GM19238 (cell line): ENCODE data around the gene ART1.
"Not testable (repeated sequence)": the region's sequence is repeated elsewhere in the genome, so short reads cannot be mapped to it uniquely, and the experiment has no call there.

Experiments used
- DNase-seq: peaks from one replicate; pipeline ENCODE4 v3.0.0; 2011; ENCODE audit warnings: low spot score; ENCODE audit not compliant: insufficient read length

The ART1 gene

GRCh38 chr11:3631331-3631730 lies 13.6 kb upstream of the ART1 start:
- DNase-seq = no peak

GRCh38 chr11:3632070-3632660 lies 12.8 kb upstream of the ART1 start:
- no peak for DNase-seq

- DNase-seq = no peak
Measured at GRCh38 chr11:3635641-3636375, 9.1 kb upstream of the ART1 start.

DNA sequence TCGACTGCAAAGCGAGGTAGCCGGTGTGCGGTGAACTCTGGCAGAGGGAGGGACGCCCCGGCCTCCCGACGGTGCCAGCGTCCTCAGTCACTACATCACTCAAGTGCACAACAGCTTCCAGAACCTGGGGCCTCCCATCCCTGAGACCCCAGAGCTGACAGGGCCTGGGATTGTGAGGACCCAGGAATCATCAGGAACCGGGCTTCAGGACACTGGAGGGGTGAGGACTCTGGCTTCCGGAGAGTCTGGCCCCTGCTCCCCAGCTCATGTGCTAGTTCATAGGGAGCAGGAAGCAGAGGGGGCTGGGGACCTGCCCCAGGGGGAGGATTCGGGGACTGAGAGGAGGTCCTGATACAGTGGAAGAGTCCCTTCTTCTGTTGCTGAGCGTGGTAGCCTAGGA lies 7.7 kb upstream of the ART1 start:
- DNase-seq = no peak

DNA sequence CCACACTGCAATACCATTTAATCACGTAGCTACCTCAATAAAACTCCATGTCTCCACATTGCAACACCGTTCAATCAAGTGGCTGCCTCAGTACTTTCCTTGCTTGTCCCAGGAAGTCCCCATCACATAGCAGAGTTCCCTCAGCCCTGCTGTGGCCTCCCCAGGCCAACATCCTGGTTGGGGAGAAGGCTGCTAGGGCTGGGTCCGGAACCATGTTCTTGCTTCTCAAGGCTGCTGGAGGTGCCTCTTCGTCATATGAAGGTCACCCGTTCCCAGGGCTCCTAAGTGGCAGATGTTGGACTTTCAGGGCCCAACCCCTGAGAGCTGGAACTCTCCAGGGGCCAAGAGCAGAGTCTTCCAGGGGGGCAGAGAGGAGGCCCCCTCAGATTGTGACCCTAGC lies 6.4 kb upstream of the ART1 start:
- DNase-seq = no peak

DNA sequence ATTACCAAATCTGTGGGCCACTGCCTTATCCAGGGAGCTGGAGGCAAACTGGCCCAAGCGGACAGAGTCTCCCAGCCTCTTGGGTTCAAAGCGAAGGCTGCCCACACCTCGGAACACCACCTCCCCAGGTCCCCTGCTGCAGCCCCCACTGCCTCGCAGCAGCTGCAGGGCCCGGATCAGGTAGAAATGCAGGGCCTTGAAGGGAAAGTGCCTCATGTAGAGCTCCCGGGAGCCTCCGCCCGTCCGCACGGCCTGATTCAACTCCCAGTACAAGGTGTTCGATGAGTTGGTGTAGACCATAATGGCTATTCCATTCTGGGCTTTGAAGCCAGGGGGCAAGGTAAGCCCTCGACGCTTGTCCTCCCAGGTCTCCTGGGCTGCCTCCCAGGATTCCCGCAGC lies 5.1 kb upstream of the ART1 start:
- DNase-seq = no peak

DNA sequence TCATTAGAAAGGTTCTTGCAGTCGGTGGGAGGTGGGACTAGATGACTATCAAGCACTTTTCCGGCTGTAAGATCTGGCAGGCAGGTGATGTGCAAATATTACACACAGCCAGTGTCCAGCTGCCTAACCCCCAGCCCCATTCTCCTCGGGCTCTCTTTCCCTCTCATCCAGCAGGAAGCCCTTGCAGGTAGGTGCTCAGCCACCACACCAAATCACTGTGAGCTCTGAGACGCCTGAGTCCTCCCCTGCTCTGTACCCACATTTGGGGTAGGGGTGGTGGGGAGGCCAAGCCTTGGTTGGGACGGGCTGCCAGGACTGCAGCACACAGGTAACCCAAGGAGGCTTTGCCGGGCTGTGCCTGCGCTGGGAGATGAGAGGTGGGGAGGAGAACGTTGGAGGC lies 3.7 kb upstream of the ART1 start:
- DNase-seq = no peak

DNA sequence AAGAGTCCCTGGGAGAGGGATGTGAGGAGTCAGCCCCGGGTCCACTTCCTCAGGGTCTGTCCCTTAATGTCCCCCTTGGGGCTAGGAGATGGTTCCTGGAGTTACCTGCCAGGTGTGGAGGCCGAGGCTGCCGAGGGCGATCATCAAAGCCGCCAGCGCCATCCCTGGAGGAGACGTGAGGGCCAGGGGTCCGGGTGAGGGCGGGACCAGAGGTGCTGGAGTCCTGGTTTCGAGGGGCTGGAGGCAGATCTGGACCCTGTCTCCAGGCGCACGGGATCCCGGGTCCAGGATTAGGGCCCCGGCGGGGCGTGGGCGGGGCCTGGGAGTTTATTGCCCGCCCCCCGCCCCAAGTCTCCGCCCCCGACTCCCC lies 3.2 kb upstream of the ART1 start, which contains the start of gene ART5:
ART5 (minus strand) TSS at position 292 of the 370 bp plus-strand sequence; CDS start at position 162, 130 bp downstream.
- DNase-seq = no peak

GRCh38 chr11:3642071-3642951 lies 2.6 kb upstream of the ART1 start:
- DNase-seq = peak; percentile 40

DNA sequence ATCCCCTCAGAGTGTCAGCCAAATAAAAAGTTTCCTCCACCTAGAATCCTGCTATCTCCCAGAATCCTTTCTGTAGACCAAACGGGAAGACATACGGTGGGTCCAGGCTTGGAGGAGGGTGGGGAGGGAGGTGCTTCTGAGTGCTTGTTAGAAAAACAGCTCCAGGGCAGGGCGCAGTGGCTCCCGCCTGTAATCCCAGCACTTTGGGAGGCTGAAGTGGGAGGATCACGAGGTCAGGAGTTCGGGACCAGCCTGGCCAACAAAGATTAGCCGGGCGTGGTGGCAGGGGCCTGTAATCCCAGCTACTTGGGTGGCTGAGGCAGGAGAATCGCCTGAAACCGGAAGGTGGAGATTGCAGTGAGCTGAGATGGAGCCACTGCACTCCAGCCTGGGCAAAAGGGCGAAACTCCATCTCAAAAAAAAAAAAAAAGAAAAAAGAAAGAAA lies 1.8 kb upstream of the ART1 start:
- DNase-seq = not testable (repeated sequence)

- DNase-seq = no peak
Measured at GRCh38 chr11:3645552-3645951, 624 bp downstream of the ART1 start.

DNA sequence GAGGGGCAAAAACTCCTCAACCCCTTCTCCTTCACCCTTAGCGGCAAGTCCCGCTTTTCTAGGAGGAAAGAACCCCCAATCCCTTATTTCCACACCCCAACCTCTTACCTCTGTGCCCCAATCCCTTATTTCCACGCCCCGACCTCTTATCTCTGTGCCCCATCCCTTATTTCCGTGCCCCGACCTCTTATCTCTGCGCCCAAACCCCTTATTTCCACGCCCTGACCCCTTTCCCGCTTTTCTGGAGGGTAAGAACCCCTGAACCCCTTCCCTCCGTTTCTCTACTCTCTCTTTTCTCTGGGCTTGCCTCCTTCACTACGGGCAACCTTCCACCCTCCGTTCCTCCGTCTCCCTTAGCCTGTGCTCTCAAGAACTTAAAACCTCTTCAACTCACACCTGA lies 3.9 kb downstream of the ART1 start:
- DNase-seq = not testable (repeated sequence)

GRCh38 chr11:3649374-3649773 lies 4.4 kb downstream of the ART1 start:
- DNase-seq = not testable (repeated sequence)

GRCh38 chr11:3652514-3652913 lies 7.6 kb downstream of the ART1 start:
- DNase-seq = not testable (repeated sequence)

DNA sequence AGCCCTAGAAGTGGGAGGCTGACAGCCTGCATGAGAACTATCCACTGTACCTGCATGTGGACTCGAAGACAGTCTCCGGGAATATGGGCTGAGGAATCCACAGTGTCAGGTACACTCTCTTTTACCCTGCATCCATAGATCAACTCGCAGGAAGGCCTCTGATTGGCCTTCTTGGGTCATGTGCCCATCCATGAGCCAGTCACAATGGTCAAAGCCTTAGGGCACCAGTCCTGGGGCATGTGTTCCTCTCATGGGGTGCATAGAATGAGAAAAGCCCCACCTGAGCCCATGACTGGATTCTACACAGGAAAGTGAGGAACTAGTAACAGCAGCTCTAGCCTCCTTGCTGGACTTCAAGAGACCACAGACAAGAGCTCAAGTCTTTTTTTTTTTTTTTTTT lies 10.6 kb downstream of the ART1 start:
- no peak for DNase-seq

- DNase-seq = not testable (repeated sequence)
Measured at GRCh38 chr11:3657331-3657730, 12.4 kb downstream of the ART1 start.

DNA sequence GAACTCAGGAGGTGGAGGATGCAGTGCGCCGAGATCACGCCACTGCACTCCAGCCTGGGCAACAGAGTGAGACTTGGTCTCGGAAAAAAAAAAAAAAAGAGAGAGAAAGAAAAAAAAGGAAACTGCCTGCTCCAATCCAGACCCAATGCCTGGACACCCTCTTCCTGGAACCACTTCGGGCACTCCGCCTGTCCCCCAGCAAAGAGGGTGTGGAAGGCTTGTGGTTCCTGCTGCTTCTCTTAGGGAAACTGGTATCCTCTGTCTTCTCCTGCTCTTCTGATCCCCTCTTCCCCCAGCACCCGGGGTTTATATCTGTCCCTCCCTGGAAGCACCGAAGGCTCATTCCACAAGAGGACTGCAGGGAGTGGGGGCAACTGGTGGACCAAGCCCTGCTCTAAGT lies 13.3 kb downstream of the ART1 start:
- no peak for DNase-seq

DNA sequence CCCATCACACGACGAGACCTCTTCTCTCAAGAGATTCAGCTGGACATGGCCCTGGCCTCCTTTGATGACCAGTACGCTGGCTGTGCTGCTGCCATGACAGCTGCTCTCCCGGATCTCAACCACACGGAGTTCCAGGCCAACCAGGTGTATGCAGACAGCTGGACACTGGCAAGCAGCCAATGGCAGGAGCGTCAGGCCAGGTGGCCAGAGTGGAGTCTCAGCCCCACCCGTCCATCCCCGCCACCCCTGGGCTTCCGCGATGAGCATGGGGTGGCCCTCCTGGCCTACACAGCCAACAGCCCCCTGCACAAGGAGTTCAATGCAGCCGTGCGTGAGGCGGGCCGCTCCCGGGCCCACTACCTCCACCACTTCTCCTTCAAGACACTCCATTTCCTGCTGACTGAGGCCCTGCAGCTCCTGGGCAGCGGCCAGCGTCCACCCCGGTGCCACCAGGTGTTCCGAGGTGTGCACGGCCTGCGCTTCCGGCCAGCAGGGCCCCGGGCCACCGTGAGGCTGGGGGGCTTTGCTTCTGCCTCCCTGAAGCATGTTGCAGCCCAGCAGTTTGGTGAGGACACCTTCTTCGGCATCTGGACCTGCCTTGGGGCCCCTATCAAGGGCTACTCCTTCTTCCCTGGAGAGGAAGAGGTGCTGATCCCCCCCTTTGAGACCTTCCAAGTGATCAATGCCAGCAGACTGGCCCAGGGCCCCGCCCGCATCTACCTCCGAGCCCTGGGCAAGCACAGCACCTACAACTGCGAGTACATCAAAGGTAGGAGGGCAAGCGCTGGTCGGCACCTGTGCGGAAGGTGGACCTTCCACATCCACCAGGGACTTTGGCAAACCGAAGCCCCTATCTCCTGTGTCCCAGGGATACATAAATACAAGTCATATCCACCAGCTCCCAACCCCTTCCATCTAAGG lies 14.9 kb downstream of the ART1 start:
- no peak for DNase-seq

- no peak for DNase-seq
Measured at GRCh38 chr11:3660960-3661359, 16.0 kb downstream of the ART1 start.

DNA sequence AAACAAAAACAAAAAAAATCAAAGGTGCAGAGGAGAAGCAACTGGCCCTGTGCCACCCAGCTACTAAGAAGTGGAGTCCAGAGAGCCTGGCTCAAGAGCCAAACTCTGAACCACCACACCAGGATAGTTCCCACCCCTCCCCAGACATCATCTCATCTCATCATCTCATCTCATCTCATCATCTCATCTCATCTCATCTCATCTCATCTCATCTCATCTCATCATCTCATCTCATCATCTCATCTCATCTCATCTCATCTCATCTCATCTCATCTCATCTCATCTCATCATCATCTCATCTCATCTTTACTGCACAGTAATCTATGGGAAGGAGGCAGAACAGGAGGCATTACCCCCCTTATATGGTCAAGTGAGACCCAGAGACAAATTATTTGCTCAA lies 17.9 kb downstream of the ART1 start:
- no peak for DNase-seq

GRCh38 chr11:3664032-3664630 lies 19.2 kb downstream of the ART1 start:
- DNase-seq = no peak
